Medulla oblongata (tissue), 1 donor: Measurements from ENCODE around the gene FBXL5.
"Not testable (repeated sequence)": the region's sequence is repeated elsewhere in the genome, so short reads cannot be mapped to it uniquely, and the experiment has no call there.

Experiments used
- DNase-seq: peaks from one replicate; pipeline ENCODE4 v3.0.0-alpha.2; 2015; ENCODE audit errors: extremely low spot score

Gene FBXL5

DNA sequence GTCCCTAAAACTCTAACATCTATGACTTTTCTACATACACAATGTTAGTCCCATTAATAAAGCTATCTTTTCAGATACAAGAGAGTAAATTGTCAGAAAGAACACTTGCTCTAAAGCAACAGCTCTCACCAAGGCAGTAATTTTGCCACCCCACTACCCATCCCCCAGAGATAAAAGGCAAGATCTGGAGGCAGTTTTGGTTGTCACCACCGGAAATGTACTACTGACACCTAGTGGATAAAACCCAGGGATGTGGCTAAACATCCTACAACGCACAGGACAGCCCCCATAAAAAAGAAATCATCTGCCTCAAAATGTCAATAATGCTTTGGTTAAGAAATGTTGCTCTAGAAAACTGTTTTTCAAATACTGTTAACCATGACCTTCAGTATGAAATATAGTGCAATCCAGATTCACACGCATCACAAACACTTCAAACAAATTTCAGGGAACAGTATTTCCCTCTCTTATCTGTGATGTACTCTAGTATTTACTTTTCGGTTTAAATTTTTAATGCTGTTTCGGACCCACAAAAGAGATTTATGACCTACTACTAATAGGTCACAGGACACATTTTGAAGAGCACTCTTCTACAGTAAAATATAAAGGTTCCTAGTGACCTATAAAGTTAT lies 5.1 kb downstream of the FBXL5 start:
- DNase-seq: peak; percentile 81

DNA sequence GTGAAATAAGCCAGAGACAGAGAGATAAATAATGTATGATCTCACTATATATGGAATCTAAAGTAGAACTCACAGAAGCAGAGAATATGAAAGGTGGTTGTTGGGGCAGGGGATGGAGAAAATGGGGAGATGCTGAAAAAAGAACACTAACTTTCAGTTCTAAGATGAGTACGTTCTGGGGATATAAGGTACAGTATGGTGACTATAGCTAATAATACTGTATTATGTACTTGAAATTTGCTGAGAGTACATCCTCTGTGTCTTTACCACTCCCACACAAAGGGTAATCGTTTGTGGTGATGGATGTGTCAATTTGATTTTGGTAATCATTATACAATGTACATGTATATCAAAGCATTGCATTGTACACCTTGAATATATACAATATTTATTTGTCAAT lies 6.6 kb downstream of the FBXL5 start:
- no peak for DNase-seq

DNA sequence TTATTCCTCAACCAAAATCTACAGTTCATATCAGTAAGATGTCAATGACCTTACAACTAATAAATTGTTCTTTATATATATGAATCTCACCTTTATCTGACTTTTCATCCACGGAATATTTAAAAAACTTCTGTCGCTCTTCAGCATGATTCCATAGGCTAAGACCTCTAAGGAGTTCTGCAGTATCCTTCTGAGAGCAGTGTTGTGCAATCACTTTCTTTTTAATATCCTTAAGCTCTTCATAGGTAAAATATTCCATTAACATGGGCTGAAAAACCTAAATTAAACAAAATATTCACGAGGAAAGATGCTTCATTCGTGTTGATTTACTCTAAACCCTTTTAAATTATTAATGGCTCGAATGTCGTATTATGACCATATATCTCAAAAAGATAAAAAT lies 16.7 kb downstream of the FBXL5 start:
- DNase-seq: no peak

DNA sequence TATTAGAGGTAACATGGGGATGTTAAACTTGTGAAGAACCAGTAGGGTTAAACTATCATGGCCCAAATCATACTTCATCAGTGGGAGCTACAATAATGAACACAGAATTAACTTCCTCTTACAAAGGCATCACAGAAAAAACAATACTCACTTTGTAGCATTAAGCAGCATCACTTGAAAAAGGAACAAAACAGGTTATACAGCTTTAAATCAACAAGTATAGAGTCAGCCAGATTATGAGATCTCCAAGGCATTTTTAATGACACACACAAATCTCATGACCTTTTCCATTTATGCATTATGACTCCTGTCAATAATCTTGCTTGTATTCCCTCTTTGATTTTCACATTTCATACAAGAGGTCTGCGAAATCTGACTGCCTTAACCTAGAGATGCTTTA lies 18.3 kb downstream of the FBXL5 start:
- DNase-seq: no peak

DNA sequence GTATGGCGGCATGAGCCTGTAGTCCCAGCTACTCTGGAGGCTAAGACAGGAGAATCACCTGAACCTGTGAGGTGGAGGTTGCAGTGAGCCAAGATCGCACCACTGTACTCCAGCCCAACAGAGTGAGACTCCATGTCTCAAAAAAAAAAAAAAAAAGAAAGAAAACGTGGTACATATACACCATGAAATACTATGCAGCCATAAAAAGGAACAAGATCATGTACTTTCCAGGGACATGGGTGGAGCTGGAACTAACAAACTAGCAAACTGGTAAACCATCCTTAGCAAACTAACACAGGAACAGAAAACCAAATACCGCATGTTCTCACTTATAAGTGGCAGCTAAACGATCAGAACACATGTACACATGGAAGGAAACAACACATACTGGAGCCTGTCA lies 37.8 kb downstream of the FBXL5 start:
- DNase-seq: not testable (repeated sequence)

DNA sequence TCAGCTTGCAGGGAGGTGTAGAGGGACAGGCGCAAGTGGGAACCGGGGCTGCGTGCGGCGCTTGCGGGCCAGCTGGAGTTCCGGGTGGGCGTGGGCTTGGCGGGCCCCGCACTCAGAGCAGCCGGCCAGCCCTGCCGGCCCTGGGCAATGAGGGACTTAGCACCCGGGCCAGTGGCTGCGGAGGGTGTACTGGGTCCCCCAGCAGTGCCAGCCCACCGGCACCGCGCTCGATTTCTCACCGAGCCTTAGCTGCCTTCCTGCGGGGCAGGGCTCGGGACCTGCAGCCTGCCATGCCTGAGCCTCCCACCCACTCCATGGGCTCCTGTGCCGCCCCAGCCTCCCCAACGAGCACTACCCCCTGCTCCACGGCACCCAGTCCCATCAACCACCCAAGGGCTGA lies 40.3 kb downstream of the FBXL5 start:
- not testable (repeated sequence) for DNase-seq

DNA sequence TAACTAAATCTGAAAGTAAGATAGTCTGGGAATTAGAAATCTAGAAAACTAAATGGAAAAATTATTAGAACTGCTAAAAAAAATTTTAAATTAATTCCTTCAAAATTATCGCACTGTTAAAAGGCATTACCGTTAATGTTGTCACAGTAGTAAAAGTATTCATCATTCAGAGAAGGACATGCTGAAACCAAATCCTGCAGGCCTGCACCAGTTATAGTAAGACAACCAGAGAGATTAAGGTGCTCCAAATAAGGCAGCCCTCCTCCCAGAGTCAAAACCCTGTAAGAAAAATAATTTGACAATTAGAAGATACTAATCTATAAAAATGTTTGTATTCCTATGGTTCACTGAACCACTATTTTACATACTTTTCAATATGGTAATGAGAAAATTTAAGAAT lies 43.0 kb downstream of the FBXL5 start:
- DNase-seq: no peak

DNA sequence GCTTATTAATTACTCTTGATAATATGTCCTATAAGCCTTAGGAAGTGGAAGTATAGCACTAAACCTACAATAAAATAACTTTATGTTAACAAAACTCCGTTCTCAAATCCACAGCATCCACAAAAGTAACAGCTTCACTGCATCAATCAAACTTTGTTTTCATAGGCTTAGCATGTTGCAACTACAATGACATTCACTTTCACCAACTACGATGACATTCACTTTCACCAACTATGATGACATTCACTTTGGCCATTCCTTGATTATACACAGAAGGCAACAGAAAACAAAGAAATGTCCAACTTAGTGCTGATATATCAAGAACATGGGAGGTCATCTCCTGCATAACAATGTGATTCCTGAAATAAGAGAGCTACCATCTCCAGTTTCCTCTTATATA lies 44.3 kb downstream of the FBXL5 start:
- DNase-seq: no peak

DNA sequence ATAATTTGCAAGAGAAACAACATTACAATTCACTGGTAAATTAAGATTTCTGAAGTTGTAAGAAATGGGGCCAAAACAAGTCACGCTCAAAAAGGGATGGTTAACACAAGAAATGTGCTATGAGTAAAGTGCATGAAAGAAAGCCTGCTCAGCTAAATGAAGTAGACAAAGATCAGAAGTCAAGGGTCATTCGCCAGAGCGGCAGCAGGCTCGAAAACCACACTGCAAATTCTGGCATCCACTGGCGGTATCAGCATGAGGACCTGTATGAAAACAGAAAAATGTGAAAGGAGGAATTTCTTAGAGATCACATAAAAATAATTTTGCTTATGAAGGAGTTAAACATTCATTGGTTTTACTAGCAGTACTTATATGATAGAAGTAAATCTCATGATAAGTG lies 49.6 kb downstream of the FBXL5 start:
- no peak for DNase-seq

DNA sequence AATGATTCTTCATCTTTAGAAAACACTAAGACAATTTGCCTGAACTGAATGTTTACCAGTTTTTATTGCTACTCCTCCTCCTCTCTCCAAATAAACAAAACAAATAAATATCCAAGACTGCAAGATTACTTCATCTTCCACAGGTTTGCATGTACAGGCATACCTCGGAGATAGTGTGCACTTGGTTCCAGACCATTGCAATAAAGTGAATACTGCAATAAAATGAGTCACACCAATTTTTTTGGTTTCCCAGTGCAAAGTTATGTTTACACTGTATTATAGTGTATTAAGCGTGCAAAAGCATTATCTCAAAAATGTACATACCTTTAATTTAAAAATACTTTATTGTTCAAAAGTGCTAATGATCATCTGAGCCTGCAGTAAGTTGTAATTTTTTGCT lies 53.3 kb downstream of the FBXL5 start:
- no peak for DNase-seq

DNA sequence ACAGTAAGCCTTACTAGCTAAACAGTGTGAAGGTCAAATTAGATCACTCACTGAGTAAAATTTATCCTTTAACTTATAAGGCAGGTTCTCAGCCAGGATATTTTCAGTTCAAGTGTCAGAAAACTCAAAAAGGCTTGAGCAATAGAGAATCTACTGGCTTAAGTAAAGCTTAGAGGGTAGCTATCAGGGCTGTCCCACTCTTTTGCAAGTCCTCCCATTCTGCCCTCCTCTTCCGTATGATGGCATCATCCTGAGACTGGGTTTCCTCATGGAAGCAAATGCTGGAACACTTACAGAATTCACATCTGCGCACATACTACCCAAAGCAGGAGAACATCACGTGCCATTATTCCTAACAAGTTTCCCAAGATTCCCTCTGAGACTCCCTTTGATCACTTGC lies 55.0 kb downstream of the FBXL5 start:
- no peak for DNase-seq

DNA sequence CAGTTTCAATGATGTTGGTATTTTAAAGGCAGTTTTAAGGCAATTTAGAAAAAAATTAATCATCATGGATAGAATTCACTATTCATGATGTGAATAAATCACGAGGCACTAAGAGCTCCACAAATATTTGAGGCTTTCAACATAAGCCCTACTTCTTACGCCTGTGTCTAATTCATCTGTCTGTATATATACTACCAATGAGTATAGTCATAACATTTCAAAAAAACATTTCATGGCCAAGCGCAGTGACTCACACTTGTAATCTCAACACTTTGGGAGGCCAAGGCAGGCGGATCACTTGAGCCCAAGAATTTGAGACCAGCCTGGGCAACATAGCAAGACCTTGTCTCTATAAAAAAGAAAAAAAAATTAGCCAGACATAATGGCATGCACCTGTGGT lies 56.5 kb downstream of the FBXL5 start:
- no peak for DNase-seq

DNA sequence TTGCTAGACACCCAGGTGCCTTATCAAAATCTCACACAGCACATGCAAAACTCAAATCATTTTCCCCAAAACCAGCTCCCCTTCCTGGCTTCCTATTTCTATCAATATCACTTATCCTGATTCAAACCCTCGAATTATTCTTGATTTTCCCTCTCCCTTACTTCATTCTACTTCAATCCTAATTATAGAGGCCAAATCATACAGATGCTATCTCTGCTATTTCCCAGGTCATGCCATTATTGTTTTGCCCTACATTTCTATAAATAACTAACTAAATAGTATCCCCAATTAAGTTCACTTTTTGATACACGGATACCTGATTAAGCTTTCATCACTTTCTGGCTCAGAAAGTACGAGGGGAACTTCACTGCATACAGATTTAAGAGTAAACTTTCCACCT lies 62.4 kb downstream of the FBXL5 start:
- DNase-seq: no peak

DNA sequence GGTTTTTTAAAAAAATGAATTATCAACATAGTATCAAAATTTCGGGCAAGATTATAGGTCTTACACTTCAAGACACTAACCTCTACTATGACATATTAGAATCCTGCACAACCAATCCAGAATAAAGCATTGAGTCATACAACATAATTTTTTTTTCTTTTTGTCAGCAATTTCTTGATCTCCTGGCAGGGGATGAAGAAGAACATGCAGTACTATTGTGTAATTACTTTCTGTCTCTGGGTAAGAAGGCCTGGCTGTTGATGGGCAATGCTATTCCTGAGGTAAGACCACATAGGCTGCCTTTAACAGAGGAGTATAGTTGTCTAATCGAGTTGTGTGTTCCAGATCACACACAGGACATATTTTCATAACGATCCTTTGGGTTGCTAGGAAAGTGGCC lies 67.5 kb downstream of the FBXL5 start:
- DNase-seq: no peak

DNA sequence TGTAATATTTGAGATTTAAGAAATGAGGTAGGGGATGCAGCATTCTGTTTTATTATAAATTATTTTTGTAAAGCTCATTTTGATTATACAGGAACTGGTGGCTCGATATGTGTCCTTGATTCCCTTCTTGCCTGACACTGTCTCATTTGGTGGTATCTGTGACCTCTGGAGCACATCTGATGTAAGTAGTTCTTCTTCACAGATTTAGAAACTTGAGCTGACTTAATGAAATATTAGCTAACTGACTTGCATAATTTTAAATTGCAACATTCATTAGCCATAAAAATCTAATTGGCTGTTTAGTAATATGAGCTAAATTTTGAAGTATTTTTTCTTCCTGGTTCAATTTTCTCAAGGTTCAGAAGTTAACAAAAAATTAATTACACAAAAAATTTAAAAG lies 69.1 kb downstream of the FBXL5 start:
- no peak for DNase-seq

DNA sequence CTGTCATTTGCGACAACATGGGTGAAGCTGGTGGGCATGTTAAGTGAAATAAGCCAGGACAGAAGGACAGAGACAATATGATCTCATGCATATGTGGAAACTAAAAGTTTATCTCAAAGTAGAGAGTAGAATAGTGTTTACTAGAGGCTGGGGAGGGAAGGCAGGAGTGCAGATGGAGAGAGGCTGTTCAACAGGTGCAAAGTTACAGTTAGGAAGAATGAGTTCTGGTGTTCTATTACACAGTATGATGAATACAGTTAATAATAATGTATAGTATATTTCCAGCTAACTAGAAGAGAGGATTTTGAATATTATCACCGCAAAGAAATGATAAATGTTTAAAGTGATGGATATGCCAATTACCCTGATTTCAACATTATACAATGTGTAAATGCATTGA lies 69.8 kb downstream of the FBXL5 start:
- DNase-seq: no peak

DNA sequence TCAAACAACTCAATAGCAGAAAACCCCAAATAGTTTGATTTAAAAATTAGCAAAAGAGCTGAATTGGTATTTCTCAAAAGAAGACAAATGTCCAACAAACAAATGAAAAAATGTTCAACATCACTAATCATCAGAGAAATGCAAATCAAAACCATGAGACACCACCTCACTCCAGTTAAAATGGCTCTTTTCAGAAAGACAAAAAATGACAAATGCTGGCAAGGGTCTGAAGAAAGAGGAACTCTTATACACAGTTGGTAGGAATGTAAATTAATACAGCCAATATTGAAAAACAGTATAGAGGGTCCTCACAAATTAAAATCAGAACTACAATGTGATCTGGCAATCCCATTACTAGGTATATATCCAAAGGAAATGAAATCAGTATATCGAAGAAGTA lies 70.4 kb downstream of the FBXL5 start:
- DNase-seq: no peak

DNA sequence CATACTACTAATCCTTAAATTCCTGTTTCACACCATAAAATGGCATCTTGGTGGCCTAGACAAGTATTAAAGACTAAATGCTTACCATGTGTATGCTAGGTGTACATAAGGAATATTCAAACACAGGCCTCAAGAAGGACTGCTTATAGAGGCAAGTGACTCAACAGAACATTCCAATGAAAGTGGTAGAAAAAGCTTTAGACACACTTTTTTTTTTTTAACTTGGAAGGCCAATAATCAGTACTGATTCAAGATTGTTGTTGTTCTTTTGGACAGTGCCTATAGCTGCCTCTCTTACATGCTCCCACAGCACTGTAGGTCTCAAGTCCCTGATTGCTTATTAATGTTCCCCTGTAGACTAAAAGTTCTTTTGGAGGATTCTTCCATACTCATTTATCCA lies 77.6 kb downstream of the FBXL5 start:
- DNase-seq: no peak

DNA sequence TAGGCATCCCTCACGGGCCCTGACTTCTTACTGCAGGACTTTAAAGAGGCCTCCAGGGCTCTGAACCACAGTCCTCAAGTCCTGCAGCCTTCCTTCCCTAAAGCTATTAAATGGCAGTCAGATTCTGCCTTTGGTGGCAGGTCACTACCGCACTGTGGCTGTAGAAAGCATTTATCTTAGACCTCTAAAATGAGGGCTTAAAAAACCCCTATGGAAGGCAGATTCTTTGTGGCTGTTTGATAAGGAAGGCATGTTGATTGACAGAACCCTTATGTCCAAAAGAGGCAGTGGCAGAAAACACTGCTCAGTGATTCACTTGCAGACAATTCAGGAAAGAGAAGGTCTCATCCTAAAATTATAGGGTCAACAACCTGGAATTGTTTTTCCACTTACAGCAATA lies 79.2 kb downstream of the FBXL5 start:
- no peak for DNase-seq

DNA sequence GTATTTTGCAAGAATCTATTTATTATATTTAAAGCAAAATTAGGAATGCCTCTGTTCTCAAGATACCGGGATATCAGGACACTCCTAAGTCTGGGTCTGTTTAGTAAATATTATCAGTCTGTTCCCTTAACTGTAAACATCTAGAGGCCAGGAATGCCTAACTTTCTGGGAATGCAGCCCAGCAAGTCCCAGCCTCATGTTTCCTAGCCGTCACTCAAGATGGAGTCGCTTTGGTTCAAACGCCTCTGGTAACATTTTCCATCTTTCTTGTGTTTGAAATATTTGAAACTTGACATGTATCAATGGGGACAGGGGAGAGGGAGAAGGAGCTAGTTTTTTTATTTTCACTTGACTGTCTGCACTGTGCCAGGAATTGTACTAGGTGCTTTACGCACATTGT lies 85.4 kb downstream of the FBXL5 start:
- no peak for DNase-seq

DNA sequence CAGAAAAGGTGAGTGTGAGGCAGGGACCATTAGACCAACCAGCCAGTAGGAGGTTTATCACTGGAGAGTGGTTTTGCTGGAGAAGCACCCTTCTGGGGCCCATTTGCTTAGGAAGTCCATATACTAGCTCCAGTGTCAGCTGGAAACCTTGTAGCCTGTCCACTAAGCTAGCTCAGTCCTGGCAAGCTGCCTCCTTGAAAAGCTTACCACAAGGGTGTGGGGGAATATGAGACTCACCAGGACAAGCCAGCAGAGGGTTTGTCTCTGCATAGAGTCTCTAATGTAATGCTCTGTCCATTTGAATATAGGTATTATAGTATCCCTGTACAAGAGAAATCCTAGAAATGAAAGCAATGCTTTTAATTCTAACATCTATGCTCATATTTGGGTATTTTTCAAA lies 86.3 kb downstream of the FBXL5 start:
- DNase-seq: no peak

DNA sequence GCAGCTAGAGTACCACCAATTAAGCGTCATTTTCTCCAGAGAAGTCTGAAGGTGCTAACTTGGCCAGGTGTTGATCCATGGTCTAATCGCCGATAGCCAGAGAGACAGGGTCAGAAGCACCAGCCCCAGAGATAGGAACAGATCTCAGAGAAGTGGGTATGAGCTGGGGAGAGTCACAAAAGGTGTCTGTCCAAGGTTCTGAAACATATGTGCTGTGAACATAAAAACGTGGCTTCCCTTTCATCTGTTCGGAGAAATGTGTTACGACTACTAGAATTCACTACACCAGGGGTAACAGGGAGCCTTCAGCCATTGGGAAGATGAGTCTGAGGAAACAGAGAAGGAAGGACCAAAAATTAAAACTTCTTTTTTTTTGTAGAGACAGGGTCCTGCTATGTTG lies 91.3 kb downstream of the FBXL5 start:
- DNase-seq: no peak

DNA sequence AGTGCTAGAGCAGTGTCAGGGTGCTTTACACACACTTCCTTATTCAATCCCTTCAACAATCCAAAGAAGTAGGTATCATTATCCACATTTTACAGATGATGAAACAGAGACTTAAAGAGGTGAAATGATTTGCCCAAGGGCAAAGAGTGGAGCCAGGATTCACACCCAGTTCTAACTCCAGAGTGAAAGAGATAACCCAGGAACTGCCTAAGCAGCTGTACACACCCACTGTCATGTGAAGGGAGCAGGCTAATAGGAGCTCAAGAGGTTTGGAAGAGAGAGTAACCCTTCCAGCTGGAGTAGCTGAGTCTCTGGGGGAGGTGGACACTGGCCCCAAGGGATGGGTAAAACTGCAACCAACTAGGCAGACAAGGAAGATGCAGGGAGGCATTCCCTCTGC lies 92.5 kb downstream of the FBXL5 start:
- no peak for DNase-seq

DNA sequence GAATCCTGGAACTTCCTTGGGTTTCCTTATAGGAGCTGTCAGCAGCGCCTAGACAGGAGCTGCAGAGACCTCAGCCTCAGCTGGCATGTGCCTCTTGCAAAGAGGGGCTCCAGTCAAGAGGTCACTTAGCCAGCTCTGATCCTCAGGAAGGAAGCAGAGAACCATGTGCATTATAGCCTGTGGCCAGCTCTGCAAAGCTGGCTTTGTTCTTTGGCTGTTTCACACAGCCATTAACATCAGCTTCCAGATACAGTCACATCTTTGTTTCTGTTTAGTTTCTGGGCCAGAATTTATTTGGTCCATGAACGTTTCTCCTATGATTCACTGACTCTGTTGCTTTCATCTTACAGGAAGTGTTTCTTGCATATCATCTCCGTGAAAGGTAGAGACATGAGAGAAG lies 93.0 kb downstream of the FBXL5 start:
- peak; percentile 78 for DNase-seq

DNA sequence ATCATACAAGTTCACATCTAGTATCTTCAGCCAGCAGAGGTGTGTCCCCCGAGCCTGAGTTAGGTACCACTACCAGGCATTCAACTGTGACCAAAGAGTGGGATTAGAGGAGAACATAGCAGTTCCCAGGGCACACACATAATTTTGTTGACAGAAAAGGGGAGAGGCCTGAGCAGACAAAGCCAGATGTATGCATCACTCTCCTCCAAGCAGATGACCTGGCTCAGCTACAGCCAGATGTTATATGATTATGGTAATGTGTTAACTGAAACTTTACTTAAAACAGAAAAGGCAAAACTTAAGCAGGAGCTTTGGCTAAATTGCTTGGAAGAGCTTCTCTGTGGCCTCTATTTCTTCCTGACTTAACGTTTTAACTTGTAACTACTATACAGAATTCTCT lies 96.6 kb downstream of the FBXL5 start:
- no peak for DNase-seq
